Fibroblast of lung (primary cell): ENCODE data around the gene PTPN9. TPM values are rescaled to one million over a fixed set of nuclear protein-coding genes. Genes with fewer than 3 reads are reported as not detected.
"Not testable (repeated sequence)": the region's sequence is repeated elsewhere in the genome, so short reads cannot be mapped to it uniquely, and the experiment has no call there.

ENCODE experiments used
- DNase-seq, 2 donors: peaks; one replicate each; pipeline versions ENCODE4 v3.0.0 to v3.0.0-alpha.2; 2010; ENCODE audit warnings: low read depth in 2 of 2
- H2AFZ ChIP-seq: 2 replicates; pipeline ENCODE4 v1.5.1; 2012; ENCODE audit warnings: low read length, control low read depth, inconsistent platforms
- H3K27ac ChIP-seq: 2 replicates; pipeline ENCODE4 v1.5.1; 2011; ENCODE audit warnings: low read length, control low read depth; ENCODE audit not compliant: insufficient read depth
- H3K27me3 ChIP-seq: 2 replicates; pipeline ENCODE4 v1.5.1; 2011; ENCODE audit warnings: mild to moderate bottlenecking, low read length; ENCODE audit not compliant: control insufficient read depth, insufficient read depth
- H3K36me3 ChIP-seq: 2 replicates; pipeline ENCODE4 v1.5.1; 2011; ENCODE audit warnings: low read length; ENCODE audit not compliant: control insufficient read depth, insufficient read depth
- H3K4me1 ChIP-seq: 2 replicates; pipeline ENCODE4 v1.5.1; 2011; ENCODE audit warnings: low read length; ENCODE audit not compliant: control insufficient read depth, insufficient read depth; ENCODE audit errors: extremely low read depth
- H3K4me2 ChIP-seq: 2 replicates; pipeline ENCODE4 v1.5.1; 2011; ENCODE audit warnings: low read length, control low read depth; ENCODE audit not compliant: insufficient read depth; ENCODE audit errors: extremely low read depth
- H3K4me3 ChIP-seq, 4 experiments: fragments of 200-600 bp in 1 of 4; sonication (generic) in 1 of 4; replicated peaks in 1 of 4; 2 replicates each; pipeline ENCODE4 v1.5.1; 2011 to 2016; ENCODE audit warnings: low read length in 4 of 4, low read depth in 3 of 4, mild to moderate bottlenecking in 3 of 4, control low read depth in 2 of 4, inconsistent platforms in 1 of 4, mixed read lengths in 1 of 4; ENCODE audit not compliant: insufficient read depth in 1 of 4; ENCODE audit errors: control extremely low read depth in 1 of 4
- H3K79me2 ChIP-seq: 2 replicates; pipeline ENCODE4 v1.5.1; 2012; ENCODE audit warnings: mild to moderate bottlenecking, low read length, inconsistent platforms; ENCODE audit not compliant: control insufficient read depth, insufficient read depth
- H3K9ac ChIP-seq: 2 replicates; pipeline ENCODE4 v1.5.1; 2011; ENCODE audit warnings: mild to moderate bottlenecking, low read length, control low read depth; ENCODE audit not compliant: insufficient read depth
- H3K9me3 ChIP-seq: 2 replicates; pipeline ENCODE4 v1.5.1; 2012; ENCODE audit warnings: low read depth, low read length; ENCODE audit not compliant: control insufficient read depth, insufficient read depth
- H4K20me1 ChIP-seq: 2 replicates; pipeline ENCODE4 v1.5.1; 2011; ENCODE audit warnings: low read length; ENCODE audit not compliant: control insufficient read depth, insufficient read depth; ENCODE audit errors: extremely low read depth
- EZH2 ChIP-seq: IDR thresholded peaks from 2 replicates; pipeline ENCODE4 v1.5.1; 2012; ENCODE audit warnings: low read length, control low read depth, mild to moderate bottlenecking; ENCODE audit errors: missing control alignments
- polyA plus RNA-seq, 2 donors: library from polyadenylated mRNA; depleted of rRNA in 1 of 2; stranded (reverse) in 1 of 2; unstranded in 1 of 2; fragments of >200 nt; gene quantifications; 2 replicates each; pipeline ENCODE4 v1.2.1, GENCODE V29; 2011 to 2012; ENCODE audit warnings: missing spikeins in 1 of 2
- total RNA-seq: library from RNA; depleted of rRNA; stranded (reverse); fragments of >200 nt; gene quantifications from 2 replicates; pipeline ENCODE4 v1.2.1, GENCODE V29; 2014
- TF ChIP-seq, protein P1 (sequence below), 2 donors: IDR thresholded peaks in 1 of 2; conservative IDR thresholded peaks in 1 of 2; 1 replicate in 1 of 2; 2 replicates in 1 of 2; pipeline ENCODE4 v1.5.1; 2011 to 2012; ENCODE audit warnings: low read length in 2 of 2, control low read depth in 1 of 2, inconsistent platforms in 1 of 2, low read depth in 1 of 2, mild to moderate bottlenecking in 1 of 2

The PTPN9 gene
- total and polyA plus RNA-seq, 2 donors (not counting 1 experiment from before 2014, with no cell fraction given), result 20.6 to 41.6 TPM

DNA sequence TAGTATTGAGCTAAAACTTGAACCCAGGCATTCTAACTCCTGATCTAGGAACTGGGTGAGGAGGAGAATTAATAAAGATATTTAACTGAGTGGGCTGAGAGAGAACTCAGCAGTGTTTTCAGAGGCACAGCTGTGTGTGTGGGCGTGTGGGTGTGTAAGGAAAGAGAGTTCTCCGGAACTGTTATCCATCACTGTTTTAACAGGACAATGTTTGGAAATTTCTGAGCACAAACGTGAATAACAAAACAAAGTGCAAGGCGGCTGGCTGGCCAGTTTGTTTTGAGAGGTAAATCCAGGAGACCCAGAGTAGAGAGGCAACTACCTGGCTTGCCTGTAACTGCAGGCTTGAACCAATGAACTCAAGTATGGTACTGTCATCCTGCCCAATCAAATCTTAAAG, 5.0 kb upstream of the PTPN9 start:
- no peak overlapping the region for H2AFZ ChIP-seq
- TF ChIP-seq, protein P1, sequence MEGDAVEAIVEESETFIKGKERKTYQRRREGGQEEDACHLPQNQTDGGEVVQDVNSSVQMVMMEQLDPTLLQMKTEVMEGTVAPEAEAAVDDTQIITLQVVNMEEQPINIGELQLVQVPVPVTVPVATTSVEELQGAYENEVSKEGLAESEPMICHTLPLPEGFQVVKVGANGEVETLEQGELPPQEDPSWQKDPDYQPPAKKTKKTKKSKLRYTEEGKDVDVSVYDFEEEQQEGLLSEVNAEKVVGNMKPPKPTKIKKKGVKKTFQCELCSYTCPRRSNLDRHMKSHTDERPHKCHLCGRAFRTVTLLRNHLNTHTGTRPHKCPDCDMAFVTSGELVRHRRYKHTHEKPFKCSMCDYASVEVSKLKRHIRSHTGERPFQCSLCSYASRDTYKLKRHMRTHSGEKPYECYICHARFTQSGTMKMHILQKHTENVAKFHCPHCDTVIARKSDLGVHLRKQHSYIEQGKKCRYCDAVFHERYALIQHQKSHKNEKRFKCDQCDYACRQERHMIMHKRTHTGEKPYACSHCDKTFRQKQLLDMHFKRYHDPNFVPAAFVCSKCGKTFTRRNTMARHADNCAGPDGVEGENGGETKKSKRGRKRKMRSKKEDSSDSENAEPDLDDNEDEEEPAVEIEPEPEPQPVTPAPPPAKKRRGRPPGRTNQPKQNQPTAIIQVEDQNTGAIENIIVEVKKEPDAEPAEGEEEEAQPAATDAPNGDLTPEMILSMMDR (conservative IDR thresholded peaks at IDR 0.05 in 1 of 2, IDR thresholded peaks at IDR 0.05 in 1 of 2; ENCODE audit: low read depth in 1 of 2, low read length in 2 of 2), result no peak
- no peak for TF ChIP-seq EZH2
- H3K4me2 ChIP-seq, result peak overlapping the region; percentile 5
- H3K36me3 ChIP-seq, result no peaks in the 10 kb centered on the region
- no peaks in the 10 kb centered on the region for H3K27me3 ChIP-seq
- H3K9me3 ChIP-seq, result no peaks in the 10 kb centered on the region
- H3K79me2 ChIP-seq, result no peaks in the 10 kb centered on the region
- H3K4me1 ChIP-seq, result peaks cover 3% of the 10 kb centered on the region
- no peak overlapping the region for H3K9ac ChIP-seq
- H4K20me1 ChIP-seq, result no peaks in the 10 kb centered on the region
- no peak overlapping the region for H3K4me3 ChIP-seq
- no peak overlapping the region for H3K27ac ChIP-seq
- DNase-seq, result peak in 1 of 2 donors; percentile 44

DNA sequence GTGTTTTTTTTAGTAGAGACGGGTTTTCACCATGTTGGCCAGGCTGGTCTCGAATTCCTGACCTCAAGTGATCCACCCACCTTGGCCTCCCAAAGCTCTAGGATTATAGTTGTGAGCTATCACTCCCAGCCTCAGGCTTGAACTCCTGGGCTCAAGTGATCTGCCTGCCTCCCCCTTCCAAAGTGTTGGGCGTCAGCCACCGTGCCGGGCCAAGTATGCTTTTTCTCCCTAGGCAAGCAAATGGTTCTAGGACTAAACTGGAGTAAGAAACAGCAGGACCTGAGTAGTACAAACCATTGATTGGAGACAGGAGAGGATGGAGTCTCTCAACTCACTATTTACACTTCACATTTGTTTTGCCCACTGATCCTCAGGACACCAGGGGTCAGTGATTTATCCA, 4.6 kb upstream of the PTPN9 start:
- TF ChIP-seq EZH2, result no peak
- TF ChIP-seq, protein P1 (conservative IDR thresholded peaks at IDR 0.05 in 1 of 2, IDR thresholded peaks at IDR 0.05 in 1 of 2; ENCODE audit: low read depth in 1 of 2, low read length in 2 of 2), result no peak
- Histone ChIP-seq H3K27me3 (no peaks in the 10 kb centered on the region), H3K4me2 (no peak overlapping the region), H3K4me1 (peaks cover 3% of the 10 kb centered on the region), H3K9me3 (no peaks in the 10 kb centered on the region), H4K20me1 (no peaks in the 10 kb centered on the region), H3K9ac (no peak overlapping the region), H3K27ac (no peak overlapping the region), H3K4me3 (no peak overlapping the region), H3K79me2 (no peaks in the 10 kb centered on the region), H2AFZ (no peak overlapping the region), H3K36me3 (no peaks in the 10 kb centered on the region)
- DNase-seq, result no peak

DNA sequence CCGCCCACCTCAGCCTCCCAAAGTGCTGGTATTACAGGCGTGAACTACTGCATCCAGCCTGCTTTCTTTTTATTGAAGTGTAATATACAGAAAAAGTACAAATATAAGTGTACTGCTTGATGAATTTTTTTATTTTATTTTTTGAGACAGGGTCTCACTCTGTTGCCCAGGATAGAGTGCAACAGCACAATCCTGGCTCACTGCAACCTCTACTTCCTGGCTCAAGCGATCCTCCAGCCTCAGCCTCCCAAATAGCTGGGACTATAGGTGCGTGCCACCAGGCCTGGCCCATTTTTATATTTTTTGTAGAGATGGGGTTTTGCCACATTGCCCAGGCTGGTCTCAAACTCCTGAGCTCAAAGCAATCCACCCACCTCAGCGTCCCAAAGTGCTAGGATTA, 3.8 kb upstream of the PTPN9 start:
- H3K9ac ChIP-seq, H3K9me3 ChIP-seq, H3K79me2 ChIP-seq, H3K4me2 ChIP-seq, H3K4me1 ChIP-seq, H4K20me1 ChIP-seq, H3K36me3 ChIP-seq, H3K27ac ChIP-seq, H3K27me3 ChIP-seq, DNase-seq, H2AFZ ChIP-seq, H3K4me3 ChIP-seq: not testable (repeated sequence)
